Loucy (cell line): ENCODE data around the gene MAGIX.

Source experiments
- CTCF ChIP-seq: fragments of 200-600 bp; sonication (generic); conservative IDR thresholded peaks from 2 replicates; pipeline ENCODE4 v1.5.1; 2014; ENCODE audit warnings: mild to moderate bottlenecking, antibody characterized with exemption, low read length
- EZH2phosphoT487 ChIP-seq: fragments of 200-600 bp; IDR thresholded peaks from 2 replicates; pipeline ENCODE4 v1.6.1; 2018; ENCODE audit warnings: antibody characterized with exemption, mild to moderate bottlenecking, moderate library complexity, borderline replicate concordance

- TF ChIP-seq CTCF, result no peak
- TF ChIP-seq EZH2phosphoT487, result no peak
These were observed 50.3 kb downstream of the MAGIX start for GRCh38 chrX:49212861-49213260.
